ENCODE data around the gene VGLL4. TPM values are rescaled to one million over a fixed set of nuclear protein-coding genes. Genes with fewer than 3 reads are reported as not detected.

The VGLL4 gene
- total and polyA plus RNA-seq, 2 donors (not counting 1 experiment from before 2014, with no cell fraction given), result 25.8 to 29.0 TPM

DNA sequence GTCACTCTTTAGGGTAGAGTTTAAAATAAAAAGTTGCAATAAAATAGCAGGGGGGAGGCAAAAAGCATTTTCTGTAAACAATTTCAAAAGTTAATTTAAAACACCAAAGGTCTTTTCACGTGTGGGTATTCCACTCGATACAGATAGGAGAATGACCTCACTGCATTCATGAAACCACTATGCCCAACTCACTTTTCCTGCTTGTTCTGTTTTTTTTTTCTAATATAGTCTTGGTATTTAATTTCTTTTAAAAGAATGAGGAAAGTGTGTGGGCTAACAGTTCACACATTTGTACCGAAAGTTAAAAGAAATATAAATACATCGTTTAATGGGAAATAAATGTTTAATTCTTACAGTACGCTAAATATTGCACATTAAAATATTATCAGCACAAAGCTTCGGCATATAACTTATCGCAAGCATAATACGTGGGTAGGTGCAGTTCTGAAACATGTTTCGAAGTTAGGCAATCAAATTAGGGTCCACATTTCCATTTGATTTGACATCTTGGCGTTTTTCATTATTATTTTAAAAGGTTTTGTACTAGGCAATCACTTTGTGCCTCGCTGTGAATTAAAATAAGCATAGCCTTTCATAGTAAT is 41.4 kb downstream of the VGLL4 start:
- H3K27me3 ChIP-seq (replicated peaks in 1 of 4; ENCODE audit: control extremely low read depth in 1 of 4, control insufficient read depth in 3 of 4, insufficient read depth in 4 of 4, low read length in 3 of 4), result no peaks in the 10 kb centered on the region
- ChIA-PET POLR2A (no interaction called here), CTCF (no interaction called here)
- no peaks in the 10 kb centered on the region for H3K9me3 Mint-ChIP-seq (ENCODE audit: insufficient read depth)
- peaks cover 44% of the 10 kb centered on the region for H3K4me1 Mint-ChIP-seq
- peaks cover 18 to 27% of the 10 kb centered on the region in 2 donors for H3K4me1 ChIP-seq (ENCODE audit: control insufficient read depth in 2 of 2, insufficient read depth in 2 of 2, low read length in 2 of 2)
- ATAC-seq (ENCODE audit: low read depth) (no peak), DNase-seq (no peak)
- H3K27ac Mint-ChIP-seq, result peak overlapping the region; percentile 93
- TF ChIP-seq EZH2 (IDR thresholded peaks at IDR 0.05; ENCODE audit: borderline replicate concordance, insufficient read depth, low read depth, low read length, poor library complexity, severe bottlenecking) (no peak), CTCF (IDR thresholded peaks at IDR 0.05) (no peak)
- H3K27ac ChIP-seq (ENCODE audit: low read length in 2 of 2), result peak overlapping the region; percentile 65 to 87
- H3K4me3 ChIP-seq (ENCODE audit: control extremely low read depth in 1 of 5, extremely low read depth in 1 of 5, insufficient read depth in 1 of 5, low read depth in 2 of 5, low read length in 4 of 5), result peak overlapping the region in 1 of 5 experiments; percentile 2
- no peaks in the 10 kb centered on the region for H3K27me3 Mint-ChIP-seq
- intact Hi-C loops (cut with micrococcal nuclease), result loop anchor here (2.0 kb wide), 3 partner anchors 22 to 116 kb away; partner anchors contain the start of gene VGLL4
- H3K79me2 ChIP-seq (ENCODE audit: control insufficient read depth, insufficient read depth, low read length), result peaks cover 39% of the 10 kb centered on the region
- H2AFZ ChIP-seq (ENCODE audit: insufficient read depth, low read depth, low read length, poor library complexity, severe bottlenecking), result peak overlapping the region; percentile 46
- H3K9ac ChIP-seq (ENCODE audit: low read length), result peak overlapping the region; percentile 53
- H3K4me3 Mint-ChIP-seq, result peak overlapping the region; percentile 87
- no peaks in the 10 kb centered on the region for H3K9me3 ChIP-seq (ENCODE audit: control extremely low read depth in 1 of 3, control insufficient read depth in 2 of 3, insufficient read depth in 1 of 3, low read length in 2 of 3)
- peak overlapping the region; percentile 54 for H3K4me2 ChIP-seq (replicated peaks; ENCODE audit: low read depth, low read length, poor library complexity, severe bottlenecking)
- peaks cover 5% of the 10 kb centered on the region for H4K20me1 ChIP-seq (ENCODE audit: control insufficient read depth, insufficient read depth, low read length, poor library complexity, severe bottlenecking)
- WGBS (ENCODE audit: insufficient coverage), result 100% methylated on average over 2 of the region's 11 CpGs
- H3K36me3 ChIP-seq (replicated peaks in 1 of 2; ENCODE audit: control extremely low read depth in 1 of 2, control insufficient read depth in 1 of 2, extremely low read depth in 1 of 2, insufficient read depth in 2 of 2, low read length in 1 of 2), result peaks cover 0 to 14% of the 10 kb centered on the region in 2 experiments

Measured in B cell (primary cell).